HG02943 (cell line): Measurements from ENCODE around the gene WDR93.
"Not testable (repeated sequence)": the region's sequence is repeated elsewhere in the genome, so short reads cannot be mapped to it uniquely, and the experiment has no call there.

Experiments
- ATAC-seq: cut with Tn5 transposase; IDR thresholded peaks from one replicate; pipeline ENCODE4 v1.9.1; 2021; ENCODE audit warnings: mild to moderate bottlenecking, low read depth, moderate library complexity; ENCODE audit not compliant: unreplicated experiment

The WDR93 gene

GRCh38 chr15:89766357-89767311 lies 76.0 kb downstream of the WDR93 start:
- ATAC-seq, result no peak

GRCh38 chr15:89767411-89767915 lies 76.9 kb downstream of the WDR93 start:
- ATAC-seq, result no peak

- no peak for ATAC-seq
Measured at GRCh38 chr15:89768071-89768500, 77.5 kb downstream of the WDR93 start.

GRCh38 chr15:89769366-89769765 lies 78.8 kb downstream of the WDR93 start:
- no peak for ATAC-seq

GRCh38 chr15:89770041-89770440 lies 79.4 kb downstream of the WDR93 start:
- no peak for ATAC-seq

GRCh38 chr15:89772932-89773583 lies 82.4 kb downstream of the WDR93 start:
- ATAC-seq, result no peak

GRCh38 chr15:89774492-89774891 lies 83.9 kb downstream of the WDR93 start:
- no peak for ATAC-seq

- ATAC-seq, result no peak
Measured at GRCh38 chr15:89775815-89776214, 85.2 kb downstream of the WDR93 start.

- ATAC-seq, result no peak
Measured at GRCh38 chr15:89776274-89777072, 85.9 kb downstream of the WDR93 start, which contains the start of gene MESP2. MESP2 (plus strand) TSS chr15:89776332; CDS start chr15:89776358, 26 bp downstream.

GRCh38 chr15:89777073-89777751 lies 86.6 kb downstream of the WDR93 start:
- ATAC-seq, result no peak

- no peak for ATAC-seq
Measured at GRCh38 chr15:89777782-89778380, 87.3 kb downstream of the WDR93 start.

- ATAC-seq, result no peak
Measured at GRCh38 chr15:89778861-89779260, 88.2 kb downstream of the WDR93 start.

- no peak for ATAC-seq
Measured at GRCh38 chr15:89780601-89781000, 90.0 kb downstream of the WDR93 start.

GRCh38 chr15:89781055-89781454 lies 90.4 kb downstream of the WDR93 start:
- ATAC-seq, result no peak

GRCh38 chr15:89781891-89782618 lies 91.4 kb downstream of the WDR93 start:
- no peak for ATAC-seq

- not testable (repeated sequence) for ATAC-seq
Measured at GRCh38 chr15:89782619-89782950, 92.0 kb downstream of the WDR93 start.

- no peak for ATAC-seq
Measured at GRCh38 chr15:89783111-89783860, 92.7 kb downstream of the WDR93 start.
